Left forelimb (tissue), 1 donor: ENCODE data around the gene MARCHF3.
"Not testable (repeated sequence)": the region's sequence is repeated elsewhere in the genome, so short reads cannot be mapped to it uniquely, and the experiment has no call there.

Source experiments
- DNase-seq: peaks from one replicate; pipeline ENCODE4 v3.0.0-alpha.2; 2018; ENCODE audit warnings: low spot score

Gene MARCHF3

GRCh38 chr5:127051591-127051990 is 21.2 kb upstream of the MARCHF3 start:
- DNase-seq, result no peak

GRCh38 chr5:127046343-127047072 is 16.1 kb upstream of the MARCHF3 start:
- DNase-seq, result no peak

GRCh38 chr5:127042593-127042992 is 12.2 kb upstream of the MARCHF3 start:
- DNase-seq, result no peak

GRCh38 chr5:127041571-127041970 is 11.2 kb upstream of the MARCHF3 start:
- no peak for DNase-seq

- DNase-seq, result no peak
Measured at GRCh38 chr5:127040796-127041520, 10.6 kb upstream of the MARCHF3 start.

GRCh38 chr5:127038550-127038949 is 8.2 kb upstream of the MARCHF3 start:
- DNase-seq, result no peak

GRCh38 chr5:127031863-127032232 is 1.5 kb upstream of the MARCHF3 start:
- DNase-seq, result no peak

- DNase-seq, result no peak
Measured at GRCh38 chr5:127031147-127031862, 947 bp upstream of the MARCHF3 start.

- peak; percentile 72 for DNase-seq
Measured at GRCh38 chr5:127029581-127030258, 638 bp downstream of the MARCHF3 start.

GRCh38 chr5:127028822-127029457 is 1.4 kb downstream of the MARCHF3 start:
- no peak for DNase-seq

- DNase-seq, result no peak
Measured at GRCh38 chr5:127027539-127027938, 2.8 kb downstream of the MARCHF3 start.

- no peak for DNase-seq
Measured at GRCh38 chr5:127026166-127026565, 4.2 kb downstream of the MARCHF3 start.

- no peak for DNase-seq
Measured at GRCh38 chr5:127025467-127025866, 4.9 kb downstream of the MARCHF3 start.

- DNase-seq, result no peak
Measured at GRCh38 chr5:127024821-127025220, 5.5 kb downstream of the MARCHF3 start.

- DNase-seq, result not testable (repeated sequence)
Measured at GRCh38 chr5:127023552-127024191, 6.7 kb downstream of the MARCHF3 start.

- DNase-seq, result no peak
Measured at GRCh38 chr5:127022846-127023245, 7.5 kb downstream of the MARCHF3 start.

GRCh38 chr5:127019928-127020327 is 10.4 kb downstream of the MARCHF3 start:
- DNase-seq, result no peak

GRCh38 chr5:127016722-127017121 is 13.6 kb downstream of the MARCHF3 start:
- DNase-seq, result not testable (repeated sequence)

GRCh38 chr5:127015716-127016115 is 14.6 kb downstream of the MARCHF3 start:
- no peak for DNase-seq

- DNase-seq, result no peak
Measured at GRCh38 chr5:127014573-127014972, 15.8 kb downstream of the MARCHF3 start.

GRCh38 chr5:127013407-127013806 is 17.0 kb downstream of the MARCHF3 start:
- DNase-seq, result no peak
